Activated gamma-delta T cell (primary cell): ENCODE results near the gene PRDM2.
"Not testable (repeated sequence)": the region's sequence is repeated elsewhere in the genome, so short reads cannot be mapped to it uniquely, and the experiment has no call there.

ENCODE experiments used
- DNase-seq: peaks from one replicate; lab custom pipeline; 2025; lab: John Stamatoyannopoulos, UW

Gene PRDM2

DNA sequence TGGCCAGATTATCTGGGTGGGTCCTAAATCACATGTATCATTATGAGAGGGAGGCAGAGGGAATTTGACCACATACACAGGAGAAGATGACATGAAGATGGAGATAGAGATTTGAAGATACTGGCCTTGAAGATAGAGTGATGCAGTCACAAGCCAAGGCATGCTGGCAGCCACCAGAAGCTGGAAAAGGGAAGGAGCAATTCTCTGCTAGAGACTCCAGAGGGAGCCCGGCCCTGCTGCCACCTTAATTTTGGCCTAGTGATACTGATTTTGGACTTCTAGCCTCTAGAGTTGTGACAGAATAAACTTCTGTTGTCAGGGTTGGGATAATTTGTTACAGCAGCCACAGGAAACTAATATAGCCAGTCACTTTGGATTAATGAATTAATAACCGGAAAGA, 2.2 kb upstream of the PRDM2 start:
- DNase-seq: no peak

DNA sequence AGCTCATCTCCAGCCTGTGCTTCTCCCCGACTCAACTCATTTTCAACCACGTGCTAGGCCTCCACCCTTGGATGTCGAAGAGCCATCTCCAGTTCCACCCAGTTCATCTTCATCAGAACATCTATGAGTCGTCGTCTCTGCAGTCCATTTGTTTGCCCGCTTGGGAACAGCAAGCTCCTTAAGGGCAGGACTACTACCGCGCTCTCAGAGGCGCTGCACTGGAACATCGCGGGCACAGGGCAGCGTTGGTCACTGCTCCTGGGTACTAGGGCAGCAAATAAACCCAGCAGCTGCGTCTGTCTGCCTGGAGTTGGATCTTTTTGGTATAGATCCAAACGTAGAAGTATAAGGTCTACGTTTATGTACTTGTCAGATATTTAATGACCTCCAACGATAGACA, 478 bp upstream of the PRDM2 start:
- no peak for DNase-seq

DNA sequence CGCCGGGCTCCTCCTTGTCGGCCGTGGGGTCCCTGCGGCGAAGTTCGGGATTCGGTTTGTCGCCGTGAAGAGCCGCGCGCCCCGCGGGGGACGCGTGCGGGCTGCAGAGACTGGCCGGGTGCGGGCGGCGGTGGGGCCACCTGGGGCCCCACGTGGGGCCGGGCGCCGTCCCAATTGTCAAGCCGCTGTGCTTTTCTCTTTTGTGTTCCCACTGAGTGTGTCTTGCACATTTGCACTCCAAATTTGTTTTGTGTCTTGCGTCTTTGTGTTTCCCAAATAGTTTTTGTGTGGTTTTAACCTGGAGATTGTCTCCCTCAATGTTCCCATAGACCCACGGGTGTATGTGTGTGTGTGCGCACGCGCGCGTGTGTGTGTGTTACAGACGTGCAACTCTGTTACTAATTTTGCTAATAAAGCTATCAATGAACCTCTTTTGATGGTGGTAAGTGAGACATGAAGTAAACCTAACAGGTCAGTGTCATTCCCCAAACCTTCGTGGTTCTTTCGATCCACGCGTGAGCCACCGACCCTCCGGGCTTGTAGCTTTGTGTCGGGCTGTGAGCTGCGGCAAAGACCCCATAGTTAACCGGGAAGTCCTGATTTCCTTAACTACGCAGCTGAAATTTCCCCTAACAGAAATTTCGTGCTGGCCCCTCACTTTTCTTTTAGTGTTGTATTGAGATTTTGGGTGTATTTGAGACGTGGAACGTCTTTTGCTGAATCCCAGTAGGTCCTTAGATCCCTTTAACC, 708 bp downstream of the PRDM2 start:
- DNase-seq: no peak

DNA sequence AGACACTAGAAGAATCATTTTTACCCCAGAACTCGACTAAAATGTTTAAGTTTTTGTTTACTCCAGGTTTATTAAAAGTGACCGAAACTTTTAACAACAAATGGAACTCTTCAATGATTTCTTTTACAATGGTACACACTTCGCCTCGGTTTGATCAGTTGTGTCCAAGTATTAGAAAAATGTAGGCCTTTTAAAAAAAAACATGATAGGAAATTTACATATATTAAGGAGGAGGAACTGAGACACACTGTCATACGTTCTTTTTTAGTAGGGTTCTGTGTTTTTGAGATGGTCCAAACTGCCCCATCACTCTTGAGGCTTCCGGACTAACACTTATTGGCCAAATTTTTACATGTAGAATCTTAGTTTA, 1.3 kb downstream of the PRDM2 start:
- DNase-seq: no peak

DNA sequence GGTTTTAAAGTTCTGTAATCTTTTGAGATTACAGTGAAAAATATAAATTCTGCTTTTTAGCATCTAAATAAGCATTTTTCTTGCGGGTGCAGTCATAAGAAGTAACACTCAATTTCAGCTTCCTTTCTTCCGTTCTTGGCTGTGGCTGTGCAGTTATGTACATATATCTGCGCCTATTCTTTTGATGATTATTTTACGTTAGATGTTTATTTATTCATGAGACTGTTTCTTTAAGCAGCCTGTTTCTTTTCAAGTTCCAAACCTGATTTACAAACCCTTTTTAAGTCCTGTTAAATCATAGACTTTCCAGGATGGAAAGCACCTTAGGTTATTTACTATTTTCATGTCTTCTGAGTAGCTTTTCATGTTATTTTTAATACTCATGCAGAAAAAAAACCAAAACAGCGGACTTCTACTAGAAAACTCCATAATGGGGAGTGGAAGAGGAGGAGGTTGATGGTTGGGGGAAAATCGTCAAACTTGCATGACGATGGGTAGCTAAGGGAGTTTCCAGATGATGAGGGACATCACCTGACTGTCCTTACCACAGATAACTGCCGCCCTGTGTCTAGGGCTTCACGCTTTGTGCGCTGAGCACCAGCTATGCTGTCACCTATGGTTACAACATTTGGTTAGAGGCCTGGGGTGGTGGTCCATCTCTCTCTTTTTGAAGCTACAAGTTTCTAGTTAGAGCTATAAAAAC, 2.6 kb downstream of the PRDM2 start:
- DNase-seq: no peak

GRCh38 chr1:13703128-13703513, 3.1 kb downstream of the PRDM2 start:
- DNase-seq: no peak

DNA sequence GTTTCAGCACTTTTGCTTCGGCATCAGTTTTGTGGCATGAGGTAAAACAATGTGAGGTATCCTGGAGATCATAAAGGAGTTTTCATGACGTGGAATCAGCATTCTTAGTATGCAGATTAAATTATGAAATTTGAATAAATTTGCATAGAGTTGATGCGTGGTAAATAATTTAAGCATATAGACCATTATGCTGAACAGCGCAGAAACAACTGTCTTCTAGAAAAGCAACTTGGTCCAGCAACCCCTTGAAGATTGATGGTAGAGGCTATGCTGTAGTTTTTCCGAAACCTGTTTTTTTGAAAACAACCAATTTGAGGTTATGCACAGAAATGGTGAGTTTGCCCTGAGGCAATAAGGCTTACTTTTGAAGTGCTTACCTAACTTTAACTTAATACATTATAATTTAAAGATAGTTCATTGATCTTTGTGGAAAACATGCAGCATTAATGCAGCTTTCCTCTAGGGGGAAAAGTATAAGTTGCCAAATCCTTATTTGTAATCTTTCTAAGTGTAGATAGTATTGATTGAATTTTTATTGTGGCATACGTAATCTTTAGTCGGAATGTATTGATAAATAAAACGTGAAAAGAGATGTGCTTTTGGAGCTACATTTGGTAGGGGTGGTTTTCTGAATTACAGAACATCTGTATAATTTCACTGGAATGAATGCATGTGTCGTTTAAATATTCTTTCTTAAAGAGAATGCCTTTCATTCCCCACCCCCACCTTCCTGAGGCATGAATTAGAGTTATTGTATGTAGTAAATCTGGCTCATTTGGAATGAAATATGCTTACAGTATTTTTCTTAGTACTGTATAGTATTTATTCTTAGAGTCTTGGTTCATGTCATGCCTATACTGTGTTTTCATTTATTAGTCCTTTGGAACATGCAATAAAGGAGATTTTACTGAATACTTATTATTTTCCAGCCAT, 3.8 kb downstream of the PRDM2 start:
- DNase-seq: no peak

DNA sequence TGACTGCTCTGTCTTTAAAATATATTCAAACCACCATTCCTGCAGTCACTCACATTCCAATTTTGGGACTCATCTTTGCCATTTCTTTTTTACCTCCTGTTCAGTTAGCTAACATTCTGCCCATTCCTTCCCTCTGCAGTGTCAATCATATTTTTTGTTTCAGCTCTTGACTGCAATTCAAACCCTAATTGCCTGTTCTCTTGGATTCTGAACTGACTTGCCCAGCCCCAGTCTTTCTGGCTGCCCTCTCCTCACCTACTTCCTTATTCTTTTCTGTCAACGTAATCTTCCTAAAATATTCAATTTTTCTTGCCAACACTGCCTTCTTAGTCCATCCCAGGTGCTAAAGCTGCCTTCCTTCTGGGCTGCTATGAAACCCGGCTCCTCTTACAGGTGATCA, 6.1 kb downstream of the PRDM2 start:
- DNase-seq: no peak

DNA sequence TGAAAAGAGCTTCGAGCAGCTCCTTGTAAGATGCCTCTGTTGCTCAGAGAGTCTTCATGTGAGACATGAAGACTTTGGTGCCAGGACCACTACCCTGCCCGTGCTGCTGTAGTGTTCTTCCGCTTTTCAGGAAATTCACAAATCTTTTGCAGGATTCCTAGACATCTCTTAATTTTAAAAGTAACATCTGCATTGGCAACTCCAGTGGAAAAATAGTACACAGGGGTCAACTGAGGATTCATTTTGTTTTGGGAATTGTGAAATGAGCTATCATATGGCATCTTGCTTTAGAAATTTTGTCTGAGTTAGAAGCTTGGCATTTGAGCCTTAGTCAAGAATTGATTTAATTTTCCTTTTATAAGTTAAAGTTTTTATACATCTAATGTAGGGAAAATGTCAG, 7.2 kb downstream of the PRDM2 start:
- DNase-seq: no peak

DNA sequence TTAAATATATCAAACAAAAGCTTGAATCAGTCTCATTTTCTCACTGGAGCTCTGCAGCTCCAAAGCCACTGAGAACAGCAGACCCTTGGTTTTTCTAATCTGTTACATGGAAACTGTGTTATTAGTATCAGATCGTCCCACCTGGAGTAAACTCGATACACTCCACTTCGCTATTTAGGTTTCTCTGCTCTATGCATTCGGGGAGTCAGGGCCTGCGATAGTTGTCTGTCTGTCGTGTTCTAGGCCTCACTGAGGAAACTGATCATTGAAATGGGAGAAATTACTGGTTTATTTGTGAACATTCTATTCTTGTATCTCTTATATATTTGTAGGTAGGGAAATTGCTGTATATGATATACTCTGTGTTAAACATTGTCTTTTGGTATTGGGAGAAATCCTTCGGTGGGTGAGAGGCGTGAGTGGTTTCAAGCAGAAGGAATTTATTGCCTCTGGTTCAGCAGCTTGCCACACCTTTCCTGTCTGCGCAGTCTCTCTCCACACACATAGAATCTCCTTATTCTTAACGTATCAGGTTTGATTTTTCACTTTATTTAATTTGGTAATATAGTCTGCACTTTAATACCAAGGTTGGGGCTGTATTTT, 8.5 kb downstream of the PRDM2 start:
- DNase-seq: no peak

- no peak for DNase-seq
Observed at GRCh38 chr1:13710086-13710485, 10.1 kb downstream of the PRDM2 start.

GRCh38 chr1:13714851-13715250, 14.9 kb downstream of the PRDM2 start:
- no peak for DNase-seq

- not testable (repeated sequence) for DNase-seq
Observed at GRCh38 chr1:13715616-13716287, 15.8 kb downstream of the PRDM2 start.

- DNase-seq: no peak
Observed at GRCh38 chr1:13722808-13723360, 22.9 kb downstream of the PRDM2 start.

DNA sequence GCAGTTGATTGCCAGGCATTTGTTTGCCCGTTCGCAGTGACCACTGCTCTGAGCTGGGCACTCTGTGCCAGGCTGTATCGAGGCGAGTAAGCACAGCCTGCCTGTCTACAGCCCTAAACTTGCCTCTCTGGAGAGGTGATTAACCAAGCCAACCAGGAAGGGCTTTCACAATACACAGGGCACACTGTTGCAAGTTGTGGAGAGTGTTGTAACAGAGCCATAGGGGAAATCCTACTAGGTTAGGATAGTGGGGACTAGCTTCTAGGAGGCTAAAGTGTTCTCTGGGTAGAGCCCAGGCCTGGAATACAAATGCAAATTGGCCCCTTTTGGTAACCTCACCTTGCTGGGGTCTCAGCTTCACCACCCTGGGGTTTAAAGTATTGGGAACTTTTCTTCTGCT, 23.8 kb downstream of the PRDM2 start:
- no peak for DNase-seq

GRCh38 chr1:13725714-13726175, 25.8 kb downstream of the PRDM2 start:
- no peak for DNase-seq

DNA sequence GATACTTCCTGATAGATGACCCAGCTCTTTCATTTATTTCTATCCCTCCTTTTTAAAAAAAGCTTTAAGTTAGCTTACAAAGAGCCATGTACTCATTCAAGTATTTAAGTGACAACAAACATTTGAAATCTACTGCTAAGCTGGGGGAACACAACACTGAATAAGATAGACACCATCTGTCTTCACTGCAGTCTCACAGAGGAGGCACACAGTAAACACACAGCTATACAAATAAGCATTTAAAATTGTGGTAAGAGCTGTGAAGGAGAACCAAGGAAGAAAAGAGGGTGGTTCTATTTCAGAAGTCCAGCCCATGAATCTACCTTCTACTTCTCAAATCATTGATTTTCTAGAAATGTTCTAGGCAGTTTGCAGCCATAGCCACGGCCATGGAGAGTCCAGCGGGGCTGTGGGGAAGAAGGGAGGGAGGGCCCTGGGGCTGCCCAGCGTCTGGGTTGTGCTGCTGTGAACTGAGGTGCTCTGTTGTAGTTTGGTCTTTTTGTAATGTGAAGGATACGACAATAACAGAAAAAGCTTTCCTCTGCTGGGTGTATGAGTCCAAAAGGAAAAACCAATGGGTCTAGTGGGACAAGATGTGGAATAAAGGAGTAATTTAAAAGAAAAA, 28.2 kb downstream of the PRDM2 start:
- DNase-seq: no peak

DNA sequence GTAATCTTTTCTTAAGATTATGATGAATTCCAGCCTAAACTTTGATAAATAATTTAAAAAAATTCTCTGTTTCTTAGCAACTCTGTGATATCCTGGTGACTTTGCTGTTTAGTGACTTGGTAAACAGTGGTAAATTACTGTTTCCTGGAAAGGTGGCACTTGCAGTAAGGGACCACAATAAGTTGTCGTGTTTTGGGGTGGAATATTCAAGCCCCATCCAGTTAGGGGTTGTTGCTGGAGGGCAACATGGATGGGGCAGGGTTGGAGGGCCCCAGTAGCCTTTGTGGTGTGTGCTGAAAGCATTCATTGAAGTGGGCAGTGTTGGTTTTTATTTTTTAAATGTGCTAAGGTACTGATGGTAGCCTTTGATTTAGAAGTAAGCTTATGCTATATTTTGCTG, 30.3 kb downstream of the PRDM2 start:
- DNase-seq: no peak

- DNase-seq: peak; percentile 34
Observed at GRCh38 chr1:13730751-13731482, 30.9 kb downstream of the PRDM2 start.

DNA sequence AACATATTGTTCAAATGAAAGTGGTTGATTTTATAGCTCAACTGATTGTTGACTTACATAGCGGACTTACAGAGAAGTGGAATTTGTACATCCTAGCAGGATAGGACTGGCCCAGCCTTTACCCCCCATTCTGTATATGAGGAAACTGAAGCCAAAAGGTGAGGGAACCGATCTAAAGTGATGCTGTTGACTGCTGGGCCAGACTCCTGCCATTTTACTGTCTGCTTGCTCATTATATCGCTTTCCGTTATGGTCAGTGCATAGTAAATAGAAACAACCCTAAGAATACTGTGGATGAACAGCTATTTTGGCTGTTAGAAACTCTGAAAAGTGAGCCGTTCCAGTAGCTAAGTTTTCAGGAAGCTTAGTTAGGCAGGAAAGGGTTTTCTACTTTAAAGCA, 31.9 kb downstream of the PRDM2 start:
- DNase-seq: no peak
